Cardiac atrium fibroblast (primary cell): ENCODE data around the gene NCCRP1. TPM values are rescaled to one million over a fixed set of nuclear protein-coding genes. Genes with fewer than 3 reads are reported as not detected.

Experiments used
- total RNA-seq: library from RNA; depleted of rRNA; stranded (reverse); fragments of >200 nt; gene quantifications from 2 replicates; pipeline ENCODE4 v1.2.3, GENCODE V29; 2015

NCCRP1 gene, protein sequence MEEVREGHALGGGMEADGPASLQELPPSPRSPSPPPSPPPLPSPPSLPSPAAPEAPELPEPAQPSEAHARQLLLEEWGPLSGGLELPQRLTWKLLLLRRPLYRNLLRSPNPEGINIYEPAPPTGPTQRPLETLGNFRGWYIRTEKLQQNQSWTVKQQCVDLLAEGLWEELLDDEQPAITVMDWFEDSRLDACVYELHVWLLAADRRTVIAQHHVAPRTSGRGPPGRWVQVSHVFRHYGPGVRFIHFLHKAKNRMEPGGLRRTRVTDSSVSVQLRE
- not detected in 2 replicates for total RNA-seq

DNA sequence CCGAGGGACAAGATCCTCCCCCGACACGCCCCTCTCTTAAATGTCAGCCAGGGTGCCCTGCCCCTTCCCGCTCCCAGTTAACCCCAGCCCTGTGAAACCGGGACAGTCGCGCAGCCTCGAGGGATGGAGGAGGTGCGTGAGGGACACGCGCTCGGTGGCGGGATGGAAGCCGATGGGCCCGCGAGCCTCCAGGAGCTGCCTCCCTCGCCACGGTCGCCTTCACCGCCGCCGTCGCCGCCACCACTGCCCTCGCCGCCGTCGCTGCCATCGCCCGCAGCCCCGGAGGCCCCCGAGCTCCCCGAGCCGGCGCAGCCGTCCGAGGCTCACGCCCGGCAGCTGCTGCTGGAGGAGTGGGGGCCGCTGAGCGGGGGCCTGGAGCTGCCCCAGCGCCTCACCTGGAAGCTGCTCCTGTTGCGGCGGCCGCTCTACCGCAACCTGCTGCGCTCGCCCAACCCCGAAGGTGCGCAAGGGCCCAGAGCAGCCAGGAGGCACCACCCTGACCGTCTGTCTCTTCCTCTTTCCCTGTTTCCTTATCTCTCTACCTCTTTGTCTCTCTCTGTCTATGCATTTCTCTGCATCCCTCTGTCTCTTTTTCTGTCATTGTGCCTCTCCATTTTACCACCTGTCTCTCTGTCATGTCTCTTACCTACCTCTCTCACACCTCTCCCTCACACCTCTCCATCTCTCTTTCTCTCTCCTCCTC, at the start of gene NCCRP1:
NCCRP1 (plus strand) TSS at position 105 of the 703 bp plus-strand sequence; CDS start at position 124, 19 bp downstream.

DNA sequence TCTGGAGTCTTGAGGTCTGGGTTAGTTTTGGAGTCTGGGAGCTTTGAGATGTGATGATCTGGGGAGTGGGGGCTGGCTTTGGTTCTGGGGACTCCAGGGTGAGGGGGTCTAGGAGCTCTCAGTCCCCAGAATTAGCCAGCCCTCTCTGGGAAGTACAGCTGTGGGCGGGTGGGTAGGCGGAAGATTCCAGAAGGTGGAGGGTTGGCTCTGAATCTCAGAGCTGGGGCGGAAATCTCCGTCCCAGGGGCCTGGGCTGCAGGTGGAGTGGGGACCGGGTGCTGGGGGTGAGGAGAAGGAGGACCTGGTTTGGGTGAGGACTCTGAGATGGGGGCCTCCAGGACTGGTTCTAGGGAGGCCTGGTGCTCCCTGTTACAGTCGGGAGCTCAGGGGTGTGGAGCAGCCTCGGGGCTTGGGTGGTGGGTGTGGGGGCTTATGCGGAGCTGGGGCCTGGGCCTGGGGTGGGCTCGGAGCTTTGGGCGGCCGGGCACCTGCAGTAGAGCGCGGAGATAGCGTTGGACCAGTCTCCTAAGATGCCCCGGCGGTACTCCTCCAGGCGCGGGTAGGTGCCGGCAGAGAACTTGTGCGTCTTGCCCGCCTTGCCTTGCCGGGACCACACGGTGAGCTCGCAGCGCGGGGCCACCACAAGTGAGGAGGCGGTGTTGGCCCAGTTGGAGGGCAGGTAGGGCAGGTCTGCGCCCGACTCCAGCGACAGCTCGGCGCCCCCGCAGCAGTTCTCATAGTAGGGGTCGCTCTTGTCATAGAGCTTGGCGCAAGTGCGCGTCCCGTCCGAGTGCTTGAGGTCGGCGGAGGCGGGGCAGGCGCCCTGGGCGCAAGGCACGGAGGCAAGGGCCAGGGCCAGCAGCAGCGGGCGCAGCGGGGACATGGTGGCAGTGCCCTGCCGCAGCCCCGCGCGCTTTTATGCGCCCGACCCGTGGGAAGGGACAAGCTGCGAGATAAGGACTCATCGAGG, 6.9 kb downstream of the NCCRP1 start, which contains the start of gene SYCN:
SYCN (minus strand) TSS at position 892 of the 970 bp plus-strand sequence; CDS start at position 883, 9 bp downstream.

DNA sequence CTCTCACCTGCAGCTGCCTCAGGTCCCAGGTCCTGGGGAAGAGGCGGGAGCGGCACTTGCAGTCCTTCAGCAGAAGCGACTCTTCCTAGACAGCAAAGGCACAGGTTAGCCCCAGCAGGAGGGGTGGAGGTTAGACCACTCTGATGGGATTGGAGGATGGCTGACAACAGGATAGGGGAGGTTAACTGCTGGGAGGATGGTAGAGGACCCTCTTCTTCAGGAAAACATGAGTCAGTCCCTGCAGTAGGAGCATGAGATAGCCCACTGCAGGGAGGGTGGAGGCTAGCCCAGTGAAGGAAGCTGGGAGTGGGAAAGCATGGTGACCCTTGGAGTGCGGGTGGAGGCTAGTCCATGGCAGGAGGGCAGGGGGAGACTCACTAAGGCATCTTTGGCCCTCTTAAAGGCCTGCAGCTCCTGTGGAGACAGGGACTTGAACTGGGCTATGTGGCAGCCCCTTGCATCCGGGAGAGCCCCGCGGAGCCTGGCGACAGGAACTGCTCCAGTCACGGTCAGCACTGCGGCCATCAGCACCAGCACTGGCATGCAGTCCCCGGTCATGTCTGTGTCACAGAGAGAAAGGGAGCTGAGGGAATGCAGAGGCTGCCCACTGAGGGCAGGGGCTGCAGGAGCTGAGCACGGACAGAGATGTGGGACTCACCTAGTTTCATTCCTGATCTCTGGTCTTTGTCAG, 47.8 kb downstream of the NCCRP1 start, which contains the start of gene IFNL3:
IFNL3 (minus strand) TSS at position 597 of the 691 bp plus-strand sequence; CDS start at position 558, 39 bp downstream.

DNA sequence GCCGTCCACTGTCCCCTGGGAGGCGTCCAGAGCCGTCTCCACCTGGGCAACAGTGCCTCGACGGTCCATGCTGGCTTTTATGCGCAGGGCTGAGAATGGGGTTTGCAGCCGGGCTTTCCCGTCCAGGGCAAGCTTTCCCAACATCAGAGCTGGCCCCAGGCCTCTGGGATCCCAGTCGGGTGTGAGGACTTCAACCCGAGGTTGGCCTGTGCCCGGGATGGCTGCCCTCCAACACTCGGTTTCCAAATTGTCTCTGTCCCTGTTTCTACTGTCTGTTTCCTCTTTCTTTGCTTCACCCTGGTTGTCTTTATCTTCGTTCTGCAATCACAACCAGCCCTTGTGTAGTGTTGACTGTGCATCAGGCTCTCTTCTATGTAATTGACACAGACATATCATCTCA, 52.0 kb downstream of the NCCRP1 start, which contains the start of gene IFNL4:
IFNL4 (minus strand) TSS at position 51 of the 400 bp plus-strand sequence.

Other genes with a start within 250 kb of the NCCRP1 start
- 18.4 and 26.2 TPM in 2 replicates for gene FBXO17, start 221.2 kb upstream of the NCCRP1 start, total RNA-seq
- 0.18 and 0.49 TPM in 2 replicates for gene FBXO27, start 164.4 kb upstream of the NCCRP1 start, total RNA-seq
- not detected in 2 replicates for gene ACP7, start 112.6 kb upstream of the NCCRP1 start, total RNA-seq
- 7.0 and 9.1 TPM in 2 replicates for gene PAK4, start 71.2 kb upstream of the NCCRP1 start, total RNA-seq
- not detected in 2 replicates for gene SYCN, start 7.3 kb downstream of the NCCRP1 start, total RNA-seq
- gene IFNL3, start 48.0 kb downstream of the NCCRP1 start, total RNA-seq, result not detected in 2 replicates
- not detected in 2 replicates for gene IFNL4, start 51.9 kb downstream of the NCCRP1 start, total RNA-seq
- gene IFNL2, start 71.4 kb downstream of the NCCRP1 start, total RNA-seq, result not detected in 2 replicates
- gene IFNL1, start 99.4 kb downstream of the NCCRP1 start, total RNA-seq, result not detected in 2 replicates
- gene LRFN1, start 123.9 kb downstream of the NCCRP1 start, total RNA-seq, result not detected in 2 replicates
- gene GMFG, start 139.1 kb downstream of the NCCRP1 start, total RNA-seq, result 4.4 and 21.8 TPM in 2 replicates
- 45.1 and 55.7 TPM in 2 replicates for gene SAMD4B, start 145.5 kb downstream of the NCCRP1 start, total RNA-seq
- 40.2 and 95.3 TPM in 2 replicates for gene PAF1, start 194.1 kb downstream of the NCCRP1 start, total RNA-seq
- gene MED29, start 194.4 kb downstream of the NCCRP1 start, total RNA-seq, result 24.7 and 25.8 TPM in 2 replicates
- gene ZFP36, start 209.9 kb downstream of the NCCRP1 start, total RNA-seq, result 47.3 and 97.1 TPM in 2 replicates
- gene PLEKHG2, start 215.7 kb downstream of the NCCRP1 start, total RNA-seq, result 26.2 and 30.3 TPM in 2 replicates
- 1,521 and 1,655 TPM in 2 replicates for gene RPS16, start 239.0 kb downstream of the NCCRP1 start, total RNA-seq
- gene SUPT5H, start 248.6 kb downstream of the NCCRP1 start, total RNA-seq, result 58.1 and 65.3 TPM in 2 replicates